ENCODE measurements around the gene GABARAPL1. TPM values are rescaled to one million over a fixed set of nuclear protein-coding genes. Genes with fewer than 3 reads are reported as not detected.
A peak's percentile ranks its signal among the peaks of the same experiment; 100 is the strongest.

The GABARAPL1 gene
- total RNA-seq: 108 TPM
- long read RNA-seq, transcript GABARAPL1-201 (4 exons, 1,957 nt): major isoform, 43 of 60 reads
- long read RNA-seq, partial matches to known transcripts: 1 of 60 reads
- long read RNA-seq, other reads (novel, unspliced or antisense): 11 of 60 reads

DNA sequence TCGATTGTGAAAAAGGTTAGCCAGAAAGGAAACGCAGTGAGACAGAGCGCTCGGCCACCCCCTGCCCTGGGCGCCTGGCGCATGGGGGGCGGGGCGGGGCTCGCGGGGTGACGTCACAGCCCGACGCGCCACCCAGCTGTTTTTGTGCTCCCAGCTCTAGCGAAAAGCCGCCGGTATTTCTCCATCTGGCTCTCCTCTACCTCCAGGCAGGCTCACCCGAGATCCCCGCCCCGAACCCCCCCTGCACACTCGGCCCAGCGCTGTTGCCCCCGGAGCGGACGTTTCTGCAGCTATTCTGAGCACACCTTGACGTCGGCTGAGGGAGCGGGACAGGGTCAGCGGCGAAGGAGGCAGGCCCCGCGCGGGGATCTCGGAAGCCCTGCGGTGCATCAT, at the start of gene GABARAPL1:
Gene GABARAPL1, plus strand, starts transcription at position 139 of the 393 bp plus-strand sequence. Its CDS starts 253 bp downstream, at position 392.
- Histone ChIP-seq H3K27me3 (ENCODE audit: low read depth) (no peaks in the 10 kb centered on the region), H3K27ac (peak within 1 kb of the TSS; percentile 99), H3K4me1 (peaks cover 27% of the 10 kb centered on the region), H3K4me3 (peak within 1 kb of the TSS; percentile 81), H3K9me3 (no peaks in the 10 kb centered on the region), H3K36me3 (peaks cover 1% of the 10 kb centered on the region)
- intact Hi-C loops (cut with DNase I): no loop called here
- DNase-seq (peak; percentile 85), ATAC-seq (peak; percentile 89 to 90)
- TF ChIP-seq, protein P1, sequence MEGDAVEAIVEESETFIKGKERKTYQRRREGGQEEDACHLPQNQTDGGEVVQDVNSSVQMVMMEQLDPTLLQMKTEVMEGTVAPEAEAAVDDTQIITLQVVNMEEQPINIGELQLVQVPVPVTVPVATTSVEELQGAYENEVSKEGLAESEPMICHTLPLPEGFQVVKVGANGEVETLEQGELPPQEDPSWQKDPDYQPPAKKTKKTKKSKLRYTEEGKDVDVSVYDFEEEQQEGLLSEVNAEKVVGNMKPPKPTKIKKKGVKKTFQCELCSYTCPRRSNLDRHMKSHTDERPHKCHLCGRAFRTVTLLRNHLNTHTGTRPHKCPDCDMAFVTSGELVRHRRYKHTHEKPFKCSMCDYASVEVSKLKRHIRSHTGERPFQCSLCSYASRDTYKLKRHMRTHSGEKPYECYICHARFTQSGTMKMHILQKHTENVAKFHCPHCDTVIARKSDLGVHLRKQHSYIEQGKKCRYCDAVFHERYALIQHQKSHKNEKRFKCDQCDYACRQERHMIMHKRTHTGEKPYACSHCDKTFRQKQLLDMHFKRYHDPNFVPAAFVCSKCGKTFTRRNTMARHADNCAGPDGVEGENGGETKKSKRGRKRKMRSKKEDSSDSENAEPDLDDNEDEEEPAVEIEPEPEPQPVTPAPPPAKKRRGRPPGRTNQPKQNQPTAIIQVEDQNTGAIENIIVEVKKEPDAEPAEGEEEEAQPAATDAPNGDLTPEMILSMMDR (IDR thresholded peaks at IDR 0.05): no peak

DNA sequence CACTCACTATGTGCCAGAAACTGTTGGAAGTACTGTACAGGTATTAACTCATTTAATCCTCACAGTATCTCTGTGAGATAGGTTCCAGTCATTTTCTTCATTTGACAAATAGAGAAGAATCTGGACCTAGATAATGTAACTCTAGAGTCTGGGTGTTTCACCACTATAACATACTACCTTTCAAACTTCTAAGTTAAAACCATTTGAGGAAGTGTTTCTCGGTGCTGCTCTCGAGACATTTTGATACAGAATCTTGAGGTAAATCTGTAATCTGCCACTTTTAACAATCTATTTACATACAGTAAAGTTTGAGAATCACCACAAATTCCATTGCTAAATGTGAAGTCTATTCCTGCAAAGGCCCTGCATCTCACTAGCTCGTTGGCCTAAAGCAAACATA, 49.6 kb upstream of the GABARAPL1 start:
- no peaks in the 10 kb centered on the region for H3K9me3 ChIP-seq
- H3K27me3 ChIP-seq (ENCODE audit: low read depth): no peaks in the 10 kb centered on the region
- no peak overlapping the region for H3K27ac ChIP-seq
- H3K4me1 ChIP-seq: no peaks in the 10 kb centered on the region
- TF ChIP-seq, protein P1 (IDR thresholded peaks at IDR 0.05): no peak
- intact Hi-C loops (cut with DNase I): no loop called here
- no peak overlapping the region for H3K4me3 ChIP-seq
- no peaks in the 10 kb centered on the region for H3K36me3 ChIP-seq
- DNase-seq: no peak
- ATAC-seq: no peak

DNA sequence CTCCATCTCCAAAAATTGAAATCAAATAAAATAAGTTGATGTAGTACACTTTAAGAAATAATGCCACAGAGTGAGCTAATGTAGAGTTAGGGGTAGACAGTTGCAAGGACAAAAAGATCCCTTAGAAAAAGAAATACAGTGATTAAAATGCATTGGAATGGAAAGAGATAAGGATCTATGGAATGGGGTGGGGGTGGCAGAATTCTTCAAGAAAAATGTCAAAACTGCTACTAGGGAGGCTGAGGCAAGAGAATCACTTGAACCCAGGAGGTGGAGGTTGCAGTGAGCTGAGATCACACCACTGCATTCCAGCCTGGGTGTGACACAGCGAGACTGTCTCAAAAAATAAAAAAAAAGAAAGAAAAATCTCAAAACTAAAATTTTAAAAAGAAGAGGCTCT, 47.3 kb upstream of the GABARAPL1 start:
- no peak for DNase-seq
- ATAC-seq: no peak

DNA sequence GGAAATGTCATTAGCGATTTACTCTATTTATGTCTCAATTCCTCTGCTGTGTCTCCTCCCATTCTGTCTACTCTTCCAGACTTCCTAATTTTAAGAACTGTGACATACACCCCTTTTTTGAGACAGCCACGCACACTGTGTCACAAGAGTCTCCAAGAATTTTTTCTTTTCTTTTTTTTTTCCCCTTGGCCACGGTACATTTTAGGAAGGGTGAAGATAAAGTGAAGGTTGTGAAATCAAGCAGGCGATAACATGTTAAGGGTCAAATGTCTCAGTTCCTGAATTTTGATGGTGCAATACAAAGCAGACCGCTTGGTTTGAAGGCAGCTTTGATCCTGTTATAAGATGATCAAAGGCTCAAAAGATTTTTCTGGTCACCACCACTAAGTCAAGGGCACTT, 45.1 kb upstream of the GABARAPL1 start:
- intact Hi-C loops (cut with DNase I): no loop called here
- TF ChIP-seq, protein P1 (IDR thresholded peaks at IDR 0.05): no peak
- Histone ChIP-seq H3K4me3 (peak overlapping the region; percentile 35), H3K27me3 (ENCODE audit: low read depth) (no peaks in the 10 kb centered on the region), H3K36me3 (no peaks in the 10 kb centered on the region), H3K9me3 (no peaks in the 10 kb centered on the region), H3K4me1 (no peaks in the 10 kb centered on the region), H3K27ac (peak overlapping the region; percentile 73)
- DNase-seq (no peak), ATAC-seq (peak; percentile 74 to 84)

More for the DNA sequence above, 47.3 kb upstream of the GABARAPL1 start:
- intact Hi-C loops (cut with DNase I): no loop called here
- Histone ChIP-seq H3K9me3 (no peaks in the 10 kb centered on the region), H3K4me3 (peak overlapping the region; percentile 35), H3K27me3 (ENCODE audit: low read depth) (no peaks in the 10 kb centered on the region), H3K27ac (peak overlapping the region; percentile 73), H3K36me3 (no peaks in the 10 kb centered on the region), H3K4me1 (no peaks in the 10 kb centered on the region)
- TF ChIP-seq, protein P1 (IDR thresholded peaks at IDR 0.05): no peak

DNA sequence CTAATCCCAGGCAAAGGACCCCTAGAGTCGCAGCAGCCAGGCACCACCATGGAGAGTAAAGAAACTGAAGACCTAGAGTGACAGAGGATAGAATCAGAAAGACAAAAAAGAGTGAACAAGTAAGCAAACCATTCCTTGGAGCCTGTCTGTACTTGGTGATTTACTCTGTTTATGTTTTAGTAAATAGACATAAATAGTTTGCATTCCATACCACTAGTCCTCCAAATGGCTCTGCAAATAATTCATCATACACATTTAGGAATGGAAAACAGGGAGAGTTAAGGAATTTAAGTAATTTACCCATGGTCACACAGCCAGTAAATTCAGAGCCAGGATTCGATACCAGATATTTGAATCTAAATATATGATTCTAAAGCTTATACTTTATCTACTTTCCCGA, 43.6 kb upstream of the GABARAPL1 start:
- H3K4me1 ChIP-seq: no peaks in the 10 kb centered on the region
- intact Hi-C loops (cut with DNase I): no loop called here
- TF ChIP-seq, protein P1 (IDR thresholded peaks at IDR 0.05): no peak
- DNase-seq: no peak
- H3K27ac ChIP-seq: peak overlapping the region; percentile 12
- no peaks in the 10 kb centered on the region for H3K9me3 ChIP-seq
- no peaks in the 10 kb centered on the region for H3K36me3 ChIP-seq
- H3K4me3 ChIP-seq: peak overlapping the region; percentile 27
- ATAC-seq: no peak
- no peaks in the 10 kb centered on the region for H3K27me3 ChIP-seq (ENCODE audit: low read depth)
